Esophagus muscularis mucosa (tissue), 4 donors: Measurements from ENCODE around the gene PRKAR2A. TPM values are rescaled to one million over a fixed set of nuclear protein-coding genes. Genes with fewer than 3 reads are reported as not detected.

Source experiments
- DNase-seq: peaks from one replicate; pipeline ENCODE4 v3.0.0-alpha.2; 2017; ENCODE audit errors: extremely low spot score
- H3K27ac ChIP-seq, 4 donors: fragments of 200-600 bp; sonication (generic); replicated peaks in 1 of 4; 1 replicate in 3 of 4; 2 replicates in 1 of 4; pipeline ENCODE4 v1.5.1; 2016 to 2019; ENCODE audit warnings: mild to moderate bottlenecking in 1 of 4
- H3K27me3 ChIP-seq, 4 donors: fragments of 200-600 bp; sonication (generic); one replicate each; pipeline versions ENCODE4 v1.5.1 to v1.6.0; 2016 to 2019
- H3K36me3 ChIP-seq, 4 donors: fragments of 200-600 bp; sonication (generic); one replicate each; pipeline ENCODE4 v1.5.1; 2016 to 2019
- H3K4me1 ChIP-seq, 4 donors: fragments of 200-600 bp; sonication (generic); one replicate each; pipeline ENCODE4 v1.5.1; 2016 to 2019
- H3K4me3 ChIP-seq, 4 donors: fragments of 200-600 bp; sonication (generic); 1 replicate in 2 of 4; 2 replicates in 2 of 4; pipeline ENCODE4 v1.5.1; 2016 to 2019; ENCODE audit warnings: mild to moderate bottlenecking in 4 of 4, moderate library complexity in 1 of 4
- H3K9me3 ChIP-seq, 4 donors: fragments of 200-600 bp; sonication (generic); 1 replicate in 3 of 4; 2 replicates in 1 of 4; pipeline ENCODE4 v1.5.1; 2016 to 2019
- CTCF ChIP-seq, 3 experiments: fragments of 200-600 bp in 2 of 3; fragments of 450-650 bp in 1 of 3; sonication (generic) in 2 of 3; IDR thresholded peaks; one replicate each; pipeline ENCODE4 v1.5.1; 2017 to 2019; ENCODE audit warnings: antibody characterized with exemption in 3 of 3, mild to moderate bottlenecking in 2 of 3, moderate library complexity in 1 of 3
- EP300 ChIP-seq: sonication (generic); formaldehyde crosslinking; IDR thresholded peaks from one replicate; pipeline ENCODE4 v1.6.1; 2017; ENCODE audit warnings: antibody characterized with exemption
- POLR2A ChIP-seq: fragments of 450-650 bp; IDR thresholded peaks from one replicate; pipeline ENCODE4 v1.6.1; 2017; ENCODE audit warnings: antibody characterized with exemption, moderate library complexity, mild to moderate bottlenecking, low read depth
- POLR2AphosphoS5 ChIP-seq, 2 donors: sonication (generic); formaldehyde crosslinking; IDR thresholded peaks; one replicate each; pipeline ENCODE4 v1.6.1; 2017; ENCODE audit warnings: antibody characterized with exemption in 2 of 2
- WGBS: methylation state at CpG from one replicate; pipeline ENCODE4 v1.1.5; 2018; 5-methylcytosine and 5-hydroxymethylcytosine counted together
- intact Hi-C: fragments of 100-400 bp; cut with DNase I; formaldehyde crosslinking; loops from one replicate; pipeline ENCODE4 v1.15.1; 2023
- total RNA-seq, 4 donors: library from RNA; depleted of rRNA; stranded (reverse); fragments of >200 nt; gene quantifications; one replicate each; pipeline versions ENCODE4 v1.1.0 to v1.2.1, GENCODE V29; 2016

PRKAR2A gene
- total RNA-seq, 4 donors from 2014 or later, result 30.7 to 43.3 (median 34.2) TPM

- intact Hi-C loops, result no loop called here
- peaks cover 7 to 16% (median 9%) of the 10 kb centered on the region in 4 donors for H3K4me1 ChIP-seq
- TF ChIP-seq CTCF (IDR thresholded peaks at IDR 0.05), result no peak
- no peak for TF ChIP-seq POLR2A
- TF ChIP-seq EP300, result no peak
- no peak for TF ChIP-seq POLR2AphosphoS5 (IDR thresholded peaks at IDR 0.05)
- no peaks in the 10 kb centered on the region for H3K36me3 ChIP-seq
- DNase-seq, result no peak
- no peaks in the 10 kb centered on the region for H3K9me3 ChIP-seq
- H3K4me3 ChIP-seq, result no peak overlapping the region
- 46% methylated on average over 2 of the region's 2 CpGs for WGBS
- no peaks in the 10 kb centered on the region for H3K27me3 ChIP-seq
- no peak overlapping the region for H3K27ac ChIP-seq
Measured at GRCh38 chr3:48826451-48826850, 21.2 kb downstream of the PRKAR2A start.

GRCh38 chr3:48820612-48821324 lies 26.9 kb downstream of the PRKAR2A start:
- DNase-seq, result no peak
- H3K27me3 ChIP-seq, result no peaks in the 10 kb centered on the region
- 84% methylated on average over 2 of the region's 2 CpGs for WGBS
- no peak overlapping the region for H3K27ac ChIP-seq
- H3K9me3 ChIP-seq, result no peaks in the 10 kb centered on the region
- intact Hi-C loops, result no loop called here
- TF ChIP-seq CTCF (IDR thresholded peaks at IDR 0.05) (no peak), POLR2A (no peak), EP300 (no peak), POLR2AphosphoS5 (IDR thresholded peaks at IDR 0.05) (no peak)
- no peaks in the 10 kb centered on the region for H3K36me3 ChIP-seq
- H3K4me3 ChIP-seq, result no peak overlapping the region
- H3K4me1 ChIP-seq, result peaks cover 10 to 15% (median 12%) of the 10 kb centered on the region in 4 donors

GRCh38 chr3:48819234-48820221 lies 28.1 kb downstream of the PRKAR2A start:
- no peak overlapping the region for H3K27ac ChIP-seq
- peaks cover 10 to 15% (median 12%) of the 10 kb centered on the region in 4 donors for H3K4me1 ChIP-seq
- 96% methylated on average over 7 of the region's 7 CpGs for WGBS
- no peak for TF ChIP-seq EP300
- TF ChIP-seq CTCF (IDR thresholded peaks at IDR 0.05), result no peak
- TF ChIP-seq POLR2A, result no peak
- TF ChIP-seq POLR2AphosphoS5 (IDR thresholded peaks at IDR 0.05), result no peak
- H3K36me3 ChIP-seq, result no peaks in the 10 kb centered on the region
- no peak overlapping the region for H3K4me3 ChIP-seq
- no peak for DNase-seq
- intact Hi-C loops, result no loop called here
- H3K9me3 ChIP-seq, result no peaks in the 10 kb centered on the region
- no peaks in the 10 kb centered on the region for H3K27me3 ChIP-seq

- Histone ChIP-seq H3K4me1 (peaks cover 0 to 2% (median 0%) of the 10 kb centered on the region in 4 donors), H3K27me3 (no peaks in the 10 kb centered on the region), H3K4me3 (no peak overlapping the region), H3K36me3 (no peaks in the 10 kb centered on the region), H3K27ac (no peak overlapping the region), H3K9me3 (no peaks in the 10 kb centered on the region)
- TF ChIP-seq CTCF (IDR thresholded peaks at IDR 0.05), result no peak
- no peak for TF ChIP-seq POLR2A
- TF ChIP-seq POLR2AphosphoS5 (IDR thresholded peaks at IDR 0.05), result no peak
- no peak for TF ChIP-seq EP300
- intact Hi-C loops, result no loop called here
- WGBS, result 76% methylated on average over 3 of the region's 3 CpGs
- DNase-seq, result no peak
Measured at GRCh38 chr3:48811524-48811923, 36.1 kb downstream of the PRKAR2A start.
